Measurements from ENCODE around the gene IFNA13. TPM values are rescaled to one million over a fixed set of nuclear protein-coding genes. Genes with fewer than 3 reads are reported as not detected.

Gene IFNA13
- total and polyA plus RNA-seq, 2 of the 13 experiments (the other 11 are each of a cell fraction or from before 2014, with no cell fraction given) = not detected

DNA sequence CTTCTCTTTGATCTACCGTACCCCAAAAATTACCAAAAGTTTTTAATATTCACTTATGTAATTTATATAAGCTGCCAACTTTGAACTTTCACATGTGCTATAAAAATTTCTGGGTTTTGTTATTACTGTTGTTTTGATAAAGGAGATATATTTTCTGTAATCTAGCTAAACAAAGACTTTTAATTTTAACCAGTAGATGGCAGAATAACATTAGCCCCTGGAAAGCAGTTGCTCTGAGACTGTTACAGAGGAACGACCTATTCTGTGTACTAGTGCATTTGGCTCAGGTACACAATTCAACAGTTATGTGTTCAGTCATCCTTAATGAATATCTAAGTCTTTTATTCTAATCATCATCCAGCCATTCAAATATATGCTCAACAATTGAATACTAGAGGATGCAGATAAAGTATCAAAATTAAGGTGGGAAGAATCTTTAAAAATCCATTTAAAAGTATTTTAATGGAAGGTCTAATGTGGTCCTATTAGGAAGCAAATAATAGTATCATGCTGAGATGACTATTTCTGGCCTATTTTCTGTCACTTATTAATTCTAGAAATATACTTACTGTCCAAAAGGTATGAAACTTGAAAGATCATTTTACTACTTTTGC, 41.2 kb downstream of the IFNA13 start (continued):
- TF ChIP-seq, protein P1, sequence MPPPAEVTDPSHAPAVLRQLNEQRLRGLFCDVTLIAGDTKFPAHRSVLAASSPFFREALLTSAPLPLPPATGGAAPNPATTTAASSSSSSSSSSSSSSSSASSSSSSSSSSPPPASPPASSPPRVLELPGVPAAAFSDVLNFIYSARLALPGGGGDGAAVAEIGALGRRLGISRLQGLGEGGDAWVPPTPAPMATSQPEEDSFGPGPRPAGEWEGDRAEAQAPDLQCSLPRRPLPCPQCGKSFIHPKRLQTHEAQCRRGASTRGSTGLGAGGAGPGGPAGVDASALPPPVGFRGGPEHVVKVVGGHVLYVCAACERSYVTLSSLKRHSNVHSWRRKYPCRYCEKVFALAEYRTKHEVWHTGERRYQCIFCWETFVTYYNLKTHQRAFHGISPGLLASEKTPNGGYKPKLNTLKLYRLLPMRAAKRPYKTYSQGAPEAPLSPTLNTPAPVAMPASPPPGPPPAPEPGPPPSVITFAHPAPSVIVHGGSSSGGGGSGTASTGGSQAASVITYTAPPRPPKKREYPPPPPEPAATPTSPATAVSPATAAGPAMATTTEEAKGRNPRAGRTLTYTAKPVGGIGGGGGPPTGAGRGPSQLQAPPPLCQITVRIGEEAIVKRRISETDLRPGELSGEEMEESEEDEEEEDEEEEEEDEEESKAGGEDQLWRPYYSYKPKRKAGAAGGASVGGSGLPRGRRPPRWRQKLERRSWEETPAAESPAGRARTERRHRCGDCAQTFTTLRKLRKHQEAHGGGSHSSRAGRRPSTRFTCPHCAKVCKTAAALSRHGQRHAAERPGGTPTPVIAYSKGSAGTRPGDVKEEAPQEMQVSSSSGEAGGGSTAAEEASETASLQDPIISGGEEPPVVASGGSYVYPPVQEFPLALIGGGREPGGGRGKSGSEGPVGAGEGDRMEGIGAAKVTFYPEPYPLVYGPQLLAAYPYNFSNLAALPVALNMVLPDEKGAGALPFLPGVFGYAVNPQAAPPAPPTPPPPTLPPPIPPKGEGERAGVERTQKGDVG (CRISPR knock-in tag; IDR thresholded peaks at IDR 0.05; ENCODE audit: borderline replicate concordance) = no peak
- TF ChIP-seq JARID2 (CRISPR knock-in tag; IDR thresholded peaks at IDR 0.05; ENCODE audit: insufficient replicate concordance) = no peak
- no peak for TF ChIP-seq JUN (CRISPR knock-in tag; IDR thresholded peaks at IDR 0.05)

DNA sequence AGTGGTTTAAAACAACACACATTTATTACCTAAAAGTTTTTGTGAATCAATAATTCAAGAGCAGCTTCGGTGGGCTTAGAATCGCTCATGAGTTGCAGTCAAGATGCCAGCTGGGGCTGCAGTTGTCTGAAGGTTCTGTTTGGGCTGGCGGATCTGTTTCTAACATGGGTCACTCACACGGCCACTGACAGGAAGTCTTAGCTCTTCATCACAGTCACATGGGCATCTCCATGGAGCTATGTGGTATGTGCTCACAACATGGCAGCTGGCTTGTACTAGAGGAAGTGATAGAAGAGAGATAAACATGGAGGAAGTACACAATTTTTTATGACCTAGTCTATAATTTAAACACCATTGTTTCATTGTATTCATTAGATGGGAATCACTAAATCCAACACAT, 43.8 kb downstream of the IFNA13 start:
- BruUV-seq (replicated peaks) = no TSS peak
- Histone ChIP-seq H2AFZ (ENCODE audit: low read length) (no peak overlapping the region), H3K9ac (ENCODE audit: insufficient read depth, low read depth, low read length) (no peak overlapping the region), H3K27ac (ENCODE audit: extremely low read length, insufficient read depth, low read length) (no peak overlapping the region), H3K79me2 (ENCODE audit: insufficient read depth, low read length) (no peaks in the 10 kb centered on the region), H4K20me1 (ENCODE audit: insufficient read depth, low read length) (peaks cover 6% of the 10 kb centered on the region; the same call in 1 of the 2 replicates), H3K36me3 (replicated peaks in 1 of 2; ENCODE audit: control insufficient read depth in 1 of 2, insufficient read depth in 2 of 2, low read length in 2 of 2) (peaks cover 0 to 11% of the 10 kb centered on the region in 2 experiments; a peak in 1 of 5 replicates), H3K4me2 (ENCODE audit: low read depth, low read length) (no peak overlapping the region), H3K27me3 (ENCODE audit: control insufficient read depth in 1 of 2, insufficient read depth in 2 of 2, low read length in 2 of 2) (no peaks in the 10 kb centered on the region), H3K4me1 (ENCODE audit: insufficient read depth, low read length) (no peaks in the 10 kb centered on the region), H3K4me3 (replicated peaks in 1 of 3; ENCODE audit: insufficient read depth in 1 of 3, low read depth in 2 of 3, low read length in 3 of 3) (no peak overlapping the region), H3K9me3 (ENCODE audit: low read length) (no peaks in the 10 kb centered on the region)
- in situ Hi-C loops (cut with HindIII; ENCODE audit: extremely low pct_ligation_motif_present, low pct_unique_long_range_greater_than_20kb) = no loop called here
- ATAC-seq (no peak), DNase-seq (ENCODE audit: low spot score) (no peak), FAIRE-seq (no peak)
- ChIA-PET CTCF (ENCODE audit: low intra/inter-chr PET ratio, low total read pairs) (no interaction called here), POLR2A (interaction anchor here (1.6 kb wide), 1 partner anchor 11 kb away, joined by 7 read pairs; the partner anchor contains the start of gene KLHL9)
- WGBS (ENCODE audit: low lambda C conversion rate) = 90% methylated on average over 4 of the region's 4 CpGs
- intact Hi-C loops (cut with micrococcal nuclease; ENCODE audit: unreplicated experiment) = no loop called here
- TF ChIP-seq, protein P2, sequence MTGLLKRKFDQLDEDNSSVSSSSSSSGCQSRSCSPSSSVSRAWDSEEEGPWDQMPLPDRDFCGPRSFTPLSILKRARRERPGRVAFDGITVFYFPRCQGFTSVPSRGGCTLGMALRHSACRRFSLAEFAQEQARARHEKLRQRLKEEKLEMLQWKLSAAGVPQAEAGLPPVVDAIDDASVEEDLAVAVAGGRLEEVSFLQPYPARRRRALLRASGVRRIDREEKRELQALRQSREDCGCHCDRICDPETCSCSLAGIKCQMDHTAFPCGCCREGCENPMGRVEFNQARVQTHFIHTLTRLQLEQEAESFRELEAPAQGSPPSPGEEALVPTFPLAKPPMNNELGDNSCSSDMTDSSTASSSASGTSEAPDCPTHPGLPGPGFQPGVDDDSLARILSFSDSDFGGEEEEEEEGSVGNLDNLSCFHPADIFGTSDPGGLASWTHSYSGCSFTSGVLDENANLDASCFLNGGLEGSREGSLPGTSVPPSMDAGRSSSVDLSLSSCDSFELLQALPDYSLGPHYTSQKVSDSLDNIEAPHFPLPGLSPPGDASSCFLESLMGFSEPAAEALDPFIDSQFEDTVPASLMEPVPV (CRISPR knock-in tag; IDR thresholded peaks at IDR 0.05) = no peak
- TF ChIP-seq, protein P3, sequence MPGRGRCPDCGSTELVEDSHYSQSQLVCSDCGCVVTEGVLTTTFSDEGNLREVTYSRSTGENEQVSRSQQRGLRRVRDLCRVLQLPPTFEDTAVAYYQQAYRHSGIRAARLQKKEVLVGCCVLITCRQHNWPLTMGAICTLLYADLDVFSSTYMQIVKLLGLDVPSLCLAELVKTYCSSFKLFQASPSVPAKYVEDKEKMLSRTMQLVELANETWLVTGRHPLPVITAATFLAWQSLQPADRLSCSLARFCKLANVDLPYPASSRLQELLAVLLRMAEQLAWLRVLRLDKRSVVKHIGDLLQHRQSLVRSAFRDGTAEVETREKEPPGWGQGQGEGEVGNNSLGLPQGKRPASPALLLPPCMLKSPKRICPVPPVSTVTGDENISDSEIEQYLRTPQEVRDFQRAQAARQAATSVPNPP (CRISPR knock-in tag; IDR thresholded peaks at IDR 0.05) = no peak
- TF ChIP-seq, protein P4, sequence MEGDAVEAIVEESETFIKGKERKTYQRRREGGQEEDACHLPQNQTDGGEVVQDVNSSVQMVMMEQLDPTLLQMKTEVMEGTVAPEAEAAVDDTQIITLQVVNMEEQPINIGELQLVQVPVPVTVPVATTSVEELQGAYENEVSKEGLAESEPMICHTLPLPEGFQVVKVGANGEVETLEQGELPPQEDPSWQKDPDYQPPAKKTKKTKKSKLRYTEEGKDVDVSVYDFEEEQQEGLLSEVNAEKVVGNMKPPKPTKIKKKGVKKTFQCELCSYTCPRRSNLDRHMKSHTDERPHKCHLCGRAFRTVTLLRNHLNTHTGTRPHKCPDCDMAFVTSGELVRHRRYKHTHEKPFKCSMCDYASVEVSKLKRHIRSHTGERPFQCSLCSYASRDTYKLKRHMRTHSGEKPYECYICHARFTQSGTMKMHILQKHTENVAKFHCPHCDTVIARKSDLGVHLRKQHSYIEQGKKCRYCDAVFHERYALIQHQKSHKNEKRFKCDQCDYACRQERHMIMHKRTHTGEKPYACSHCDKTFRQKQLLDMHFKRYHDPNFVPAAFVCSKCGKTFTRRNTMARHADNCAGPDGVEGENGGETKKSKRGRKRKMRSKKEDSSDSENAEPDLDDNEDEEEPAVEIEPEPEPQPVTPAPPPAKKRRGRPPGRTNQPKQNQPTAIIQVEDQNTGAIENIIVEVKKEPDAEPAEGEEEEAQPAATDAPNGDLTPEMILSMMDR (CRISPR knock-in tag; IDR thresholded peaks at IDR 0.05) = no peak
- no peak for TF ChIP-seq NFE2L2 (IDR thresholded peaks at IDR 0.05; ENCODE audit: low read length)
- TF ChIP-seq ATAD3A (CRISPR knock-in tag; IDR thresholded peaks at IDR 0.05) = no peak
- TF ChIP-seq ZNF709 (CRISPR knock-in tag; IDR thresholded peaks at IDR 0.05) = no peak
- TF ChIP-seq MIER3 (CRISPR knock-in tag; IDR thresholded peaks at IDR 0.05; ENCODE audit: borderline replicate concordance) = no peak
- TF ChIP-seq ZNF562 (CRISPR knock-in tag; IDR thresholded peaks at IDR 0.05; ENCODE audit: borderline replicate concordance) = no peak
- no peak for TF ChIP-seq ZNF33A (CRISPR knock-in tag; IDR thresholded peaks at IDR 0.05; ENCODE audit: borderline replicate concordance)
- TF ChIP-seq TCF12 (IDR thresholded peaks at IDR 0.05) = no peak
- no peak for TF ChIP-seq TCF12 (CRISPR knock-in tag; IDR thresholded peaks at IDR 0.05)
- TF ChIP-seq, protein P5, sequence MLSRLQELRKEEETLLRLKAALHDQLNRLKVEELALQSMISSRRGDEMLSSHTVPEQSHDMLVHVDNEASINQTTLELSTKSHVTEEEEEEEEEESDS (CRISPR knock-in tag; IDR thresholded peaks at IDR 0.05; ENCODE audit: borderline replicate concordance) = no peak
